ENCODE data around the gene EIF4G1. TPM values are rescaled to one million over a fixed set of nuclear protein-coding genes. Genes with fewer than 3 reads are reported as not detected.

EIF4G1 gene
- total RNA-seq, 4 donors from 2014 or later: 173 to 248 (median 192) TPM

DNA sequence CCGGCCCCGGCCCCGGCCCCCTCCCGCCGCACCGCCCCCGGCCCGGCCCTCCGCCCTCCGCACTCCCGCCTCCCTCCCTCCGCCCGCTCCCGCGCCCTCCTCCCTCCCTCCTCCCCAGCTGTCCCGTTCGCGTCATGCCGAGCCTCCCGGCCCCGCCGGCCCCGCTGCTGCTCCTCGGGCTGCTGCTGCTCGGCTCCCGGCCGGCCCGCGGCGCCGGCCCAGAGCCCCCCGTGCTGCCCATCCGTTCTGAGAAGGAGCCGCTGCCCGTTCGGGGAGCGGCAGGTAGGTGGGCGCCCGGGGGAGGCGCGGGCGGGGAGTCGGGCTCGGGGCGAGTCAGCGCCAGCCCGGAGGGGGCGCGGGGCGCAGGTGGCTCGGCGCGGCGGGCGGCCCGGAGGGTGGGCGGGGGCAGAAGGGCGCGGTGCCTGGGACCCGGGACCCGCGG is 65.8 kb downstream of the EIF4G1 start:
- no peak for TF ChIP-seq EP300 (IDR thresholded peaks at IDR 0.05)
- TF ChIP-seq POLR2A (IDR thresholded peaks at IDR 0.05): peak in 1 of 2 donors; percentile 32
- WGBS, 2 donors: 0% methylated on average over 1 of the region's 62 CpGs; no CpG with 5 or more reads in 1 of the 2 donors
- peaks cover 0 to 17% of the 10 kb centered on the region in 2 donors for H3K27me3 ChIP-seq

DNA sequence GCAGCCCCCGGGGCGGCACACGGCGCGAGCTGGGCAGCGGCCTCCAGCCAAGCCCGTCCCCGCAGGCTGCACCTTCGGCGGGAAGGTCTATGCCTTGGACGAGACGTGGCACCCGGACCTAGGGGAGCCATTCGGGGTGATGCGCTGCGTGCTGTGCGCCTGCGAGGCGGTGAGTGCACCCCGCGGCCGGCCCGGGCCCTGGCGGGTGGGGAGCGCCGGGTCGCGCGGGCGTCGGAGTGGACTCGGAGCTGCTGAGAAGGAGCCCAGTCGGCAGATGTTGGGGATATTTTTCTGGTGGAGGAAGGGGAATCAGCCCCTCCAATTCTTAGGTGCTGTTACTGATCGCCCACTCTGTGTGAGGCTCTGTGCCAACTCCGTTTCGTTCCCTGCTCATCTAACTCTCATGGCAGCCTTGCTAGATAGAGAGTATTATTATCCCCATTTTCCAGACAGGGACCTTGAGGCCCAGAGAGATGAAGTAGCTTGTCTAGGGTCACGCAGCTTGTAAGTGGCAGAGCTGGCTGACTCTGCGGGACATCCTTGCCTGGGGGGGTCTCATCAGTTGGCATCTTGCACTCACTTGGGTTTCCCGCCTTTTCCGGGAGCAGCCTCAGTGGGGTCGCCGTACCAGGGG is 66.3 kb downstream of the EIF4G1 start:
- no peak for DNase-seq (ENCODE audit: low spot score in 2 of 2)
- Histone ChIP-seq H3K27me3 (peaks cover 0 to 17% of the 10 kb centered on the region in 2 donors), H3K9me3 (no peaks in the 10 kb centered on the region), H3K36me3 (peaks cover 0 to 11% (median 0%) of the 10 kb centered on the region in 3 donors), H3K4me3 (peak overlapping the region; percentile 10 to 62 (median 44)), H3K4me1 (peaks cover 0 to 40% (median 8%) of the 10 kb centered on the region in 4 donors), H3K27ac (peak overlapping the region in 2 of 4 donors; percentile 17 to 87)
- TF ChIP-seq EP300 (IDR thresholded peaks at IDR 0.05) (no peak), POLR2A (IDR thresholded peaks at IDR 0.05) (no peak)
- TF ChIP-seq, protein P1, sequence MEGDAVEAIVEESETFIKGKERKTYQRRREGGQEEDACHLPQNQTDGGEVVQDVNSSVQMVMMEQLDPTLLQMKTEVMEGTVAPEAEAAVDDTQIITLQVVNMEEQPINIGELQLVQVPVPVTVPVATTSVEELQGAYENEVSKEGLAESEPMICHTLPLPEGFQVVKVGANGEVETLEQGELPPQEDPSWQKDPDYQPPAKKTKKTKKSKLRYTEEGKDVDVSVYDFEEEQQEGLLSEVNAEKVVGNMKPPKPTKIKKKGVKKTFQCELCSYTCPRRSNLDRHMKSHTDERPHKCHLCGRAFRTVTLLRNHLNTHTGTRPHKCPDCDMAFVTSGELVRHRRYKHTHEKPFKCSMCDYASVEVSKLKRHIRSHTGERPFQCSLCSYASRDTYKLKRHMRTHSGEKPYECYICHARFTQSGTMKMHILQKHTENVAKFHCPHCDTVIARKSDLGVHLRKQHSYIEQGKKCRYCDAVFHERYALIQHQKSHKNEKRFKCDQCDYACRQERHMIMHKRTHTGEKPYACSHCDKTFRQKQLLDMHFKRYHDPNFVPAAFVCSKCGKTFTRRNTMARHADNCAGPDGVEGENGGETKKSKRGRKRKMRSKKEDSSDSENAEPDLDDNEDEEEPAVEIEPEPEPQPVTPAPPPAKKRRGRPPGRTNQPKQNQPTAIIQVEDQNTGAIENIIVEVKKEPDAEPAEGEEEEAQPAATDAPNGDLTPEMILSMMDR (IDR thresholded peaks at IDR 0.05): no peak
- 5 to 7% methylated on average over 21 to 35 of the region's 42 CpGs for WGBS, 2 donors

More for the DNA sequence above, 65.8 kb downstream of the EIF4G1 start:
- H3K36me3 ChIP-seq: peaks cover 0 to 9% (median 0%) of the 10 kb centered on the region in 3 donors
- peak overlapping the region in 1 of 4 donors; percentile 87 for H3K27ac ChIP-seq
- no peaks in the 10 kb centered on the region for H3K9me3 ChIP-seq
- H3K4me3 ChIP-seq: peak overlapping the region; percentile 10 to 62 (median 44)
- DNase-seq (ENCODE audit: low spot score in 2 of 2): peak in 1 of 2 donors; percentile 41
- H3K4me1 ChIP-seq: peaks cover 0 to 40% (median 8%) of the 10 kb centered on the region in 4 donors

DNA sequence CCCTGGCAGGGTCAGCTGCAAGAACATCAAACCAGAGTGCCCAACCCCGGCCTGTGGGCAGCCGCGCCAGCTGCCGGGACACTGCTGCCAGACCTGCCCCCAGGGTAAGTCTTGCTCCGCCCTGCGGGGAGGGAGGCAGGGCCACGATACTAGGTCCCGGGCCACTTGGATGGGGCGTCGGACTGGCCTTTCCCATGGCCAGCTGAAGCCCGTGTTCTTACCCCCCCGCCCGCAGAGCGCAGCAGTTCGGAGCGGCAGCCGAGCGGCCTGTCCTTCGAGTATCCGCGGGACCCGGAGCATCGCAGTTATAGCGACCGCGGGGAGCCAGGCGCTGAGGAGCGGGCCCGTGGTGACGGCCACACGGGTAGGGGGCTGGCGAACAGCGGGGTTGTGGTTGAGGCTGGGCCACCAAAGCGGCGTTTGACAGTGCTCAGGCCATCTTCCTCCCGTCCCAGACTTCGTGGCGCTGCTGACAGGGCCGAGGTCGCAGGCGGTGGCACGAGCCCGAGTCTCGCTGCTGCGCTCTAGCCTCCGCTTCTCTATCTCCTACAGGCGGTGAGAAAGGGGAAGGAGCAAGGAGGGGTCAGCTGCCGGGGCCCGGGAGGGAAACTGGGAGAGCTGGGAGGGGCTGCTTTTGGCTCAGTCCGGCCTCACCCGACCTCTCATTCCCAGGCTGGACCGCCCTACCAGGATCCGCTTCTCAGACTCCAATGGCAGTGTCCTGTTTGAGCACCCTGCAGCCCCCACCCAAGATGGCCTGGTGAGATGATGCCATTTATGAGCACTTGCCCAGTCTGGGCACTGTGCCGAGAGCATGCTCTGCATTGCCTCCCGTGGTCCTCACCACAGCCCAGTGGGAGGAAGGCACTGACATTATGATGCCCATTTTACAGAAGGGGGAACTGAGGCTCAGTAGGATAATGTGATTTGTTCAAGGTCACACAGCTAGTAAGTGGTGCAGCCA is 67.1 kb downstream of the EIF4G1 start:
- peaks cover 0 to 40% (median 8%) of the 10 kb centered on the region in 4 donors for H3K4me1 ChIP-seq
- peak overlapping the region; percentile 10 to 62 (median 44) for H3K4me3 ChIP-seq
- WGBS, 2 donors: 8 to 10% methylated on average over 18 to 45 of the region's 55 CpGs
- no peaks in the 10 kb centered on the region for H3K9me3 ChIP-seq
- H3K36me3 ChIP-seq: peaks cover 0 to 19% (median 0%) of the 10 kb centered on the region in 3 donors
- H3K27ac ChIP-seq: peak overlapping the region in 3 of 4 donors; percentile 17 to 87 (median 17)
- peak in 1 of 2 donors; percentile 46 for DNase-seq (ENCODE audit: low spot score in 2 of 2)
- TF ChIP-seq POLR2A (IDR thresholded peaks at IDR 0.05) (no peak), EP300 (IDR thresholded peaks at IDR 0.05) (no peak)
- TF ChIP-seq, protein P1 (IDR thresholded peaks at IDR 0.05): no peak
- peaks cover 0 to 17% of the 10 kb centered on the region in 2 donors for H3K27me3 ChIP-seq

DNA sequence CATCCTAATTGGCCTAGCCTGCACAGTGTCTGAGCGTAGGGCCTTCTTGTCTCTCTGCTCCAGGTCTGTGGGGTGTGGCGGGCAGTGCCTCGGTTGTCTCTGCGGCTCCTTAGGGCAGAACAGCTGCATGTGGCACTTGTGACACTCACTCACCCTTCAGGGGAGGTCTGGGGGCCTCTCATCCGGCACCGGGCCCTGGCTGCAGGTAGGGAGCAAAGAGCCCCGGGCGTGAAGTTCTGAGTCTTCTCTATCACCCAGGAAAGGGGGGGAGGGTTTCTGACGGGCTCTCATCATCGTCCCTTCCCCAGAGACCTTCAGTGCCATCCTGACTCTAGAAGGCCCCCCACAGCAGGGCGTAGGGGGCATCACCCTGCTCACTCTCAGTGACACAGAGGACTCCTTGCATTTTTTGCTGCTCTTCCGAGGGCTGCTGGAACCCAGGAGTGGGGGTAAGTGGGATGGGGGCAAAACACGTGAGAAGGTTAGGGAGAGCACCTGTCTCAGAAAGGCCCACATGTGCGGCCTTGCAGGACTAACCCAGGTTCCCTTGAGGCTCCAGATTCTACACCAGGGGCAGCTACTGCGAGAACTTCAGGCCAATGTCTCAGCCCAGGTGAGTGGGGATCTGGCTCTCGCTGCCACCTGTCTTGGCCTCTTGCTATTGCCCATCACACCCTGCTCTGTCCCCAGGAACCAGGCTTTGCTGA is 68.1 kb downstream of the EIF4G1 start:
- no peak overlapping the region for H3K27ac ChIP-seq
- peaks cover 0 to 40% (median 8%) of the 10 kb centered on the region in 4 donors for H3K4me1 ChIP-seq
- 89 to 90% methylated on average over 16 of the region's 16 CpGs for WGBS, 2 donors
- H3K36me3 ChIP-seq: peaks cover 0 to 26% (median 0%) of the 10 kb centered on the region in 3 donors
- TF ChIP-seq, protein P1 (IDR thresholded peaks at IDR 0.05): no peak
- TF ChIP-seq POLR2A (IDR thresholded peaks at IDR 0.05): no peak
- no peak for TF ChIP-seq EP300 (IDR thresholded peaks at IDR 0.05)
- no peak overlapping the region for H3K4me3 ChIP-seq
- no peaks in the 10 kb centered on the region for H3K9me3 ChIP-seq
- peaks cover 0 to 17% of the 10 kb centered on the region in 2 donors for H3K27me3 ChIP-seq
- DNase-seq (ENCODE audit: low spot score in 2 of 2): no peak
